OCI-LY1 (cell line): ENCODE results near the gene FGF7.

ENCODE experiments used
- EZH2 ChIP-seq: fragments of 200-600 bp; sonication (generic), shearing (Covaris generic); IDR thresholded peaks from 2 replicates; pipeline ENCODE4 v1.8.0; 2017; ENCODE audit warnings: borderline replicate concordance, mixed run types, mild to moderate bottlenecking, antibody characterized with exemption, low read length, moderate library complexity, mixed read lengths
- TF ChIP-seq, protein P1 (sequence below): fragments of 200-600 bp; sonication (generic), shearing (Covaris generic); IDR thresholded peaks from 2 replicates; pipeline ENCODE4 v1.5.1; 2017; ENCODE audit warnings: mild to moderate bottlenecking, antibody characterized with exemption, low read length, moderate library complexity, mixed read lengths

DNA sequence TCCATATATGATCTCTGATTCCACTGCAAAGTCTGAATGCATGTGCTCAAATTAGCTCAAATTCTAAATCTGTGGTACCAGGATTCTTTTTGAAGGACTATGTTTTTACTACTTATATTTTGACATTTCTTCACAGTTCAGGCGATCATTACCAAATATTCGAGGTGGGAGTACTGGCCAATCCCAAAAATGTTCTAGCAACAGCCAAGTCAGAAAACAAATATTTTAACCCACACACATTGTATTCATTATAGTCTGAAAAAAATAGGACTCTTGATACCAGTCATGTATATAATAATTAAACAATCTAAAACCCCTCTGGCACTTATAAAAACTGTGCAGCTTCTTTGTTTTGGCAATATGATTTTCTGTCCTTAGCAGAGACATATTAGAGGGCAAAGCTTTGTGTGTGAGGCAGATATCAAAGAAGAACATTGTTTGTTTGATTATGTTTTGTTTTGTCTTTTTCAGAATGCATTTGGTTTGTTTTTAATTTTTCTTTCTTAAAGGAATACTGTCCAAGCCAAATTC lies 37.4 kb downstream of the FGF7 start:
- TF ChIP-seq, protein P1, sequence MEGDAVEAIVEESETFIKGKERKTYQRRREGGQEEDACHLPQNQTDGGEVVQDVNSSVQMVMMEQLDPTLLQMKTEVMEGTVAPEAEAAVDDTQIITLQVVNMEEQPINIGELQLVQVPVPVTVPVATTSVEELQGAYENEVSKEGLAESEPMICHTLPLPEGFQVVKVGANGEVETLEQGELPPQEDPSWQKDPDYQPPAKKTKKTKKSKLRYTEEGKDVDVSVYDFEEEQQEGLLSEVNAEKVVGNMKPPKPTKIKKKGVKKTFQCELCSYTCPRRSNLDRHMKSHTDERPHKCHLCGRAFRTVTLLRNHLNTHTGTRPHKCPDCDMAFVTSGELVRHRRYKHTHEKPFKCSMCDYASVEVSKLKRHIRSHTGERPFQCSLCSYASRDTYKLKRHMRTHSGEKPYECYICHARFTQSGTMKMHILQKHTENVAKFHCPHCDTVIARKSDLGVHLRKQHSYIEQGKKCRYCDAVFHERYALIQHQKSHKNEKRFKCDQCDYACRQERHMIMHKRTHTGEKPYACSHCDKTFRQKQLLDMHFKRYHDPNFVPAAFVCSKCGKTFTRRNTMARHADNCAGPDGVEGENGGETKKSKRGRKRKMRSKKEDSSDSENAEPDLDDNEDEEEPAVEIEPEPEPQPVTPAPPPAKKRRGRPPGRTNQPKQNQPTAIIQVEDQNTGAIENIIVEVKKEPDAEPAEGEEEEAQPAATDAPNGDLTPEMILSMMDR, result no peak
- no peak for TF ChIP-seq EZH2
